GM12801 (cell line): ENCODE data around the gene CHD6.

ENCODE experiments used
- TF ChIP-seq, protein P1 (sequence below): IDR thresholded peaks from one replicate; pipeline ENCODE4 v1.5.1; 2011; ENCODE audit warnings: control low read depth; ENCODE audit not compliant: insufficient read length; ENCODE audit errors: extremely low read depth

Gene CHD6

DNA sequence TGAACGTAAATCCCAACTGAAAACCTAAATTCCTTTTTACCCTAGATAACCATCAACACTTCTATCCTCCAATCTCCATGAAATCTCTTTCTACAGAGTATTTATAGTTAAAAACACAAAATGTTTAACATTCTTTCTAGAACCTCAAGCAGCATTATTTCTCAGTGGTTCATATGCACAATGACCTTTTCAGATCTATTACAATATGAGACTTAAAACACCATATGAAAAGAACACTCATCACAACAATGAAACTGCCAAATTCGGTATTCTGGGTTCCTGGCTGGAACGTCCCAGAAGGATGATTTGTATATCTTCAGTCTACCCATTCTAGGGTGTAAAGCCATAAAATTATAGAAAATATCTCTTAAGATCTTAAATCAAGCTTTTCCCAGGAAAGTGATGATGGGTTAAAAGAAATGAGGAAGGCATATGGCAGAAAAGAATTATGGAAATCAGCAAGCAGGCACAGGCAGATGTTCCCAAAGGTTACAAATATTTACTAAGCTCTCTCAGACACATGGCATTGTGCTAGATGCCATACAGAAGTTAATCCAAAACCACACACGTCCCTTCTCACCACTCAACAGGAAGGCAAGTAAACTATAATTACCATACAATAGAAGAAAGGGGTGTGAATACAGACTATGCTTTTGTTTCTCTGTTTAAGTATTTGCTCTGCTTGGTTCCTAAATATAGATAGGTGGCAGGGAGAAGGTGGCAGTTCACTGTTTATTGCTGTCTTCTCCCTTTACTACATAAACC is 118.0 kb downstream of the CHD6 start:
- TF ChIP-seq, protein P1, sequence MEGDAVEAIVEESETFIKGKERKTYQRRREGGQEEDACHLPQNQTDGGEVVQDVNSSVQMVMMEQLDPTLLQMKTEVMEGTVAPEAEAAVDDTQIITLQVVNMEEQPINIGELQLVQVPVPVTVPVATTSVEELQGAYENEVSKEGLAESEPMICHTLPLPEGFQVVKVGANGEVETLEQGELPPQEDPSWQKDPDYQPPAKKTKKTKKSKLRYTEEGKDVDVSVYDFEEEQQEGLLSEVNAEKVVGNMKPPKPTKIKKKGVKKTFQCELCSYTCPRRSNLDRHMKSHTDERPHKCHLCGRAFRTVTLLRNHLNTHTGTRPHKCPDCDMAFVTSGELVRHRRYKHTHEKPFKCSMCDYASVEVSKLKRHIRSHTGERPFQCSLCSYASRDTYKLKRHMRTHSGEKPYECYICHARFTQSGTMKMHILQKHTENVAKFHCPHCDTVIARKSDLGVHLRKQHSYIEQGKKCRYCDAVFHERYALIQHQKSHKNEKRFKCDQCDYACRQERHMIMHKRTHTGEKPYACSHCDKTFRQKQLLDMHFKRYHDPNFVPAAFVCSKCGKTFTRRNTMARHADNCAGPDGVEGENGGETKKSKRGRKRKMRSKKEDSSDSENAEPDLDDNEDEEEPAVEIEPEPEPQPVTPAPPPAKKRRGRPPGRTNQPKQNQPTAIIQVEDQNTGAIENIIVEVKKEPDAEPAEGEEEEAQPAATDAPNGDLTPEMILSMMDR: no peak

DNA sequence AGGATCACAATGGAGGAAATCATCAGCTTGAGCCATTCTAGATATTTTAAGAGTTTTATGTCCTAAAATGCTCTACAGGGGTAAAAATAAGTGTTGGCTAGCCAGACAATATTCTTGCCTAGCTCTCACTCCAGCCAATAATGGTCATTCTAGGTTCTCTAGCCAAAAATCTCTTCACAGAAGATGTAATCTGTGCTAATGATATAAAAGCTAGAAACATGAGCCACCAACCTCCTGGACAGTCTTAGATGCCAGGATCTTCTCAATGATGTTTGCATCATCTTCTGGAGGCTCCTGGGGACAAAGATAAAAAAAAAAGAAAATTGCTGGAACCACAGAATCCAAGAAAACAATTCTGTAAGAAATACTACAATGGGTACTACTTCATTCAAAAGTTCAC is 119.1 kb downstream of the CHD6 start:
- TF ChIP-seq, protein P1: no peak

DNA sequence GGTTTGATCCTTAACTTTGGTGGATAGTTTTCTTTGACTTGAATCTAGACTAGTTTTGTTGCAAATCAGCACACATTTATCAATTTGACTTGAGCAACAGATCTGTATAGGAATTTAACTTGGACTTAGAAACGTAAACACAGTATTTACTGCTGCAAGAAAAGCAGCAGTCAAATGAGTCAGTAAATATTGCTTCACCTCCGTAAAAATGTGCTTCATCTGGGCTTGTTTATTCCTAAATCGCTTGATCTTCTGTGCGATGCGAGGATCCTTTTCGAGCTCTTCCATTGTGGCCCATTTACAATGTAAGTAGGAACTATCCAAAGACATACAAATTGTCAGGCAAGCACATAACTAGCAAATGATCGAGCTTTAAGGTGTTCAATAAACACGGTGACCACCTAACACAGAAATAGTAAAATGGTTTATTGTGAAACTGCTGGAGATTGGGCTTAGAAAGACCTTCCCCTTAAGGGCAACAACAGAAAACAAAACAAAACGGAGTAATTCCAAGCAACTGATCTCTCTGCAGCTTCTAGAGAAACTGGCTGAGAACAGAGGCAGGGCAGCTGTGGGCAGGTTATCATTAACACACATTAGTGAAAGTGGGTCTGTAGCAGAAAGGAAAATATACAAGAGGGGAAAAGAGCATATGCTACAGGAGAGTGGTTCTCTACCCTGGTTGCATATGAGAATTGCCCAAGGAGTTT is 120.8 kb downstream of the CHD6 start:
- TF ChIP-seq, protein P1: no peak

DNA sequence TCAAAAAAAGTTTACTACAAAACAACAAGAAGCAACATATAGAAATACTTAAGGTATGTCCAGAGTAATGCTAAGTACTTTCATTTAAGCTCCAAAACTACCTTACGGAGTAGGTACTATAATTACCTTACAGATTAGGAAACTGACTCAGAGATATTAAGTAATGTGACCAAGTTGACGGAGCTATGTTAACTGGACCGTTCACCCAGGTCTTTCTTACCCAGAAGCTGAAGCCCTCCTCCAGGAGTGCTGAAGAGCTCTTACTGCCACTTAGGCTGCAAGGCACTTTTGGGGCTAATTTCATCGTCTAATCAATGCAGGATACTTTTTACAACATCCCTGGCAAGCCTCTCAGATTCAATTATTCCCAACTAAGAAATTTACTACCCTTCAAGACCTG is 123.7 kb downstream of the CHD6 start:
- TF ChIP-seq, protein P1: no peak

DNA sequence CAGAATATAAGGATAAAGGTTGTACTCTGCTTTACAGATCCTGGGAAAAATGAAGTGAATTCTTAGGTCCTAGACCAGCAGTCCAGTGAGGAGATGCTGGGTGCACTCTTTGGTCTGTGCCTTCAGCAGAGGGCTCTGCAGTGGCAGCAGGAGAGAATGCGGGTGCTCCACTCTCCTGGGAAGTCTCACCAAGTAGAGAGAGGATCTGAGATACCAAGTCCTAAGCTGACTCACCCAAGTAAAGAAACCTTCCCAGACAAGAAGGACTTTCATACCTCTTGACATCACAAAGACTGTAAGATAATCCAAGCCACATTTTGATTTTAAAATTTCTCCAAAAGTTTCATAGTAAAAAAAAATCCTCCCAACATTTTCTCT is 134.6 kb downstream of the CHD6 start:
- TF ChIP-seq, protein P1: no peak

DNA sequence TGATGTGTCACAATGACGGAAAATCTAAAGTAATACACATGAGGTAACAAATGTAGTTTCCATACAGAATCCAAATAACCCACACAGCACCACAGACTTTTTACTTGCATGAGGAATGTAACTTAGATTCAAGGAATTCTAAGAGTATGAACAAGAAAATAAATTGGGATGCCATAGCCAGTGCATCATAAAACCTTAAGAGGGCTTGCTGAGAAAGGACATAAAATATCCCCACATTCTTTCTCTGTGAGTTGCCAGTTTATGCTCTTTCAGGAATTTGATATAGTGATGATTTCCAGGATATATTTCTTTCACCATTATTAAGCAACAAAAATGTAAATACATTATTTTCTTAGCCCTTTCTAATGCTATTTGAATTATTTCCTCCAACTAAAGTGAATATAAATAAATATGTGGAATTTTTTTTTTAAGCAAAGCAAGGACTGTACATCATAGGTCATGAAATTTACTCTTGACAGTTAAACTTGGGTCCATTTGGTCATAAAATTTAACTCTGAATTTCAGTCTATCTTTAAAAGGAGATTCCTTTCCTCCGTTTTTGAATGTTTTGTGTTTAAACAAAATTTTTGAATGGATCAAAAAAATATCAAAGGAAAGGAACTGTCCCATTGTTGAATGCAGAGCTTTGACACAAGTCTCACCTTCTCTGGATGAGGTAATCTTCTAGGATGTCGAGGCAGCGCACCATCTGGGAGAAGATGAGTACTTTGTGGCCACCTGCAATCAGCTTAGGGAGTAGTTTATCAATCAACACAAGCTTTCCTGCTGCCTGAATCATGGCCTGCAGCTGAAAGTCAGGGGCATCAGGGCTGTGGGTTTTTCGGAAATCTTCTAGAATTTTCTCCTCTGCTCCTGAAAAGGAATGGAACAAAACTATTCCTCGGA is 135.3 kb downstream of the CHD6 start:
- TF ChIP-seq, protein P1: no peak
